Liver (tissue), 9 donors: ENCODE data around the gene BCKDK. TPM values are rescaled to one million over a fixed set of nuclear protein-coding genes. Genes with fewer than 3 reads are reported as not detected.
"Not testable (repeated sequence)": the region's sequence is repeated elsewhere in the genome, so short reads cannot be mapped to it uniquely, and the experiment has no call there.

Experiments used
- DNase-seq: peaks from one replicate; pipeline ENCODE4 v3.0.0-alpha.2; 2017; ENCODE audit warnings: low spot score
- H3K27ac ChIP-seq, 2 donors: one replicate each; pipeline ENCODE4 v1.7.0; 2013; ENCODE audit warnings: inconsistent platforms in 2 of 2, low read length in 2 of 2, control low read depth in 1 of 2, low read depth in 1 of 2, mild to moderate bottlenecking in 1 of 2
- H3K27me3 ChIP-seq, 4 donors: one replicate each; pipeline versions ENCODE4 v1.6.1 to v1.7.0; 2013; ENCODE audit warnings: low read length in 3 of 4, inconsistent platforms in 1 of 4, mild to moderate bottlenecking in 1 of 4, moderate library complexity in 1 of 4; ENCODE audit not compliant: control insufficient read depth in 4 of 4, insufficient read depth in 4 of 4
- H3K36me3 ChIP-seq, 4 donors: one replicate each; pipeline versions ENCODE4 v1.6.1 to v1.7.0; 2013; ENCODE audit warnings: low read length in 3 of 4, mild to moderate bottlenecking in 3 of 4, low read depth in 1 of 4, moderate library complexity in 1 of 4; ENCODE audit not compliant: control insufficient read depth in 4 of 4, insufficient read depth in 3 of 4
- H3K4me1 ChIP-seq, 4 donors: one replicate each; pipeline versions ENCODE4 v1.6.1 to v1.7.0; 2013; ENCODE audit warnings: low read length in 3 of 4, mild to moderate bottlenecking in 3 of 4, moderate library complexity in 1 of 4; ENCODE audit not compliant: control insufficient read depth in 4 of 4, insufficient read depth in 4 of 4
- H3K4me3 ChIP-seq, 3 donors: one replicate each; pipeline versions ENCODE4 v1.6.1 to v1.7.0; 2013; ENCODE audit warnings: low read length in 3 of 3, control low read depth in 1 of 3, low read depth in 1 of 3, mild to moderate bottlenecking in 1 of 3
- H3K9ac ChIP-seq, 2 donors: one replicate each; pipeline ENCODE4 v1.7.0; 2013; ENCODE audit warnings: low read length in 2 of 2, mild to moderate bottlenecking in 2 of 2, moderate library complexity in 2 of 2, control low read depth in 1 of 2, low read depth in 1 of 2
- H3K9me3 ChIP-seq, 4 donors: one replicate each; pipeline versions ENCODE4 v1.6.1 to v1.7.0; 2013; ENCODE audit warnings: low read length in 3 of 4; ENCODE audit not compliant: control insufficient read depth in 4 of 4
- EGR1 ChIP-seq, 2 donors: IDR thresholded peaks; 2 replicates each; pipeline ENCODE4 v1.6.1; 2016 to 2018; ENCODE audit warnings: antibody characterized with exemption in 2 of 2, low read depth in 2 of 2
- FOXA2 ChIP-seq: IDR thresholded peaks from 2 replicates; pipeline ENCODE4 v1.6.1; 2016; ENCODE audit warnings: antibody characterized with exemption
- GABPA ChIP-seq, 2 donors: IDR thresholded peaks in 1 of 2; conservative IDR thresholded peaks in 1 of 2; 2 replicates each; pipeline ENCODE4 v1.6.1; 2016; ENCODE audit warnings: antibody characterized with exemption in 2 of 2, mild to moderate bottlenecking in 1 of 2, moderate library complexity in 1 of 2
- HNF4G ChIP-seq: IDR thresholded peaks from 2 replicates; pipeline ENCODE4 v1.6.1; 2016; ENCODE audit warnings: antibody characterized with exemption
- NR2F2 ChIP-seq: IDR thresholded peaks from 2 replicates; pipeline ENCODE4 v1.6.1; 2016; ENCODE audit warnings: antibody characterized with exemption
- RAD21 ChIP-seq, 2 donors: IDR thresholded peaks; 2 replicates each; pipeline ENCODE4 v1.6.1; 2016; ENCODE audit warnings: antibody characterized with exemption in 2 of 2, mild to moderate bottlenecking in 2 of 2
- RXRA ChIP-seq, 2 donors: IDR thresholded peaks; 2 replicates each; pipeline ENCODE4 v1.6.1; 2017 to 2018; ENCODE audit warnings: antibody characterized with exemption in 2 of 2, mild to moderate bottlenecking in 1 of 2
- TAF1 ChIP-seq: conservative IDR thresholded peaks from 2 replicates; pipeline ENCODE4 v1.6.1; 2016; ENCODE audit warnings: antibody characterized with exemption, mild to moderate bottlenecking
- YY1 ChIP-seq: IDR thresholded peaks from 2 replicates; pipeline ENCODE4 v1.6.1; 2016; ENCODE audit warnings: antibody characterized with exemption, mild to moderate bottlenecking
- WGBS: extraction: QIAGEN DNeasy Blood & Tissue Kit; methylation state at CpG from one replicate; pipeline ENCODE4 v1.1.7; 2013; 5-methylcytosine and 5-hydroxymethylcytosine counted together
- polyA plus RNA-seq, 2 donors: library from polyadenylated mRNA; stranded (reverse) in 1 of 2; unstranded in 1 of 2; fragments of 200-250 nt in 1 of 2; fragments of >200 nt in 1 of 2; fragmentation: Nextera tagmentation in 1 of 2; extraction: Ambion mirVana in 1 of 2; gene quantifications; one replicate each; pipeline versions ENCODE4 v1.2.1 to v1.2.3, GENCODE V29; 2013 to 2015
- total RNA-seq, 2 donors: library from RNA; depleted of rRNA; stranded (reverse); fragments of >200 nt; gene quantifications; one replicate each; pipeline ENCODE4 v1.2.3, GENCODE V29; 2014
- TF ChIP-seq, protein P1 (sequence below): IDR thresholded peaks from 2 replicates; pipeline ENCODE4 v1.6.1; 2016; ENCODE audit warnings: antibody characterized with exemption, mild to moderate bottlenecking
- TF ChIP-seq, protein P2 (sequence below): IDR thresholded peaks from 2 replicates; pipeline ENCODE4 v1.6.1; 2016; ENCODE audit warnings: antibody characterized with exemption
- TF ChIP-seq, protein P3 (sequence below): fragments of 150-350 bp; IDR thresholded peaks from 2 replicates; pipeline ENCODE4 v1.5.1; 2017; ENCODE audit warnings: improper control_type of control experiment, low read depth, low read length; ENCODE audit not compliant: missing input control
- donor health status: healthy.
- donor health status: healthy.
- donor health status: healthy.
- donor health status: healthy.
- donor health status: healthy.

BCKDK gene
- total and polyA plus RNA-seq, 4 donors, result 10.0 to 41.6 (median 34.9) TPM

DNA sequence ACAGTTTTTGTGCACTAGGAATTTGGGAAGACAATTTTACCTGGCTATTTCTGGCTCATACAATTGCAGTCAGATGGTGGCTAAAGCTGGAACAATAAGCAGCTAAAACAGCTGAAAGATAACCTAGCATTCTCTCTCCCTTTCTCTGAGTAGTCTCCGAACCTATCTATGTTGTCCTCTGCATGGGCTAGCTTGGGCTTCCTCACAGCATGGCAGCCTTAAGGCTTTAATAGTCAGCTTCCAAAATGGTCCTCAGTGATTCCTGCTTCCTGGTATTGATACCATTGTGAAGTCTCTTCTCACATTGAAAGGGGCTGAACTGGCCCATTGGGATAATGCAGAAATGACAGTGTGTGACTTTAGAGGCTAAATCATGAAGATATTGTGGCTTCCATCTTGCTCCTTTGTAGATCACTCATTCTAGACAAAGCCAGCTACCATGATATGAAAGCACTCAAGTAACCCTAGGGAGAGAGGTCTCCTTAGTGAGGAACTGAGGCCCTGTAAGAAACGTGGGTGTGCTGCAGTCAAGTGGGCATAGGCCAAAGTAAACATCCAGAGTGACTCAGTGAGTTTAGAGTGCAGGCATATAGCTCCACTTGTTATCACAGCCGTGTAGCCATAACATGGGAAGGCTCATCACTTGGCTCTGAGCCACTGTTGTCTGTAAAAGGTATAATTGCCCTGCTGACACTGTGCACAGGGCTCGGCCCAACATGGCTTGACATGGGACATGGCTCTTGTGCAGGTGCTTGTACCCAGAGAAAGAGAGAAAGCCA, 8.1 kb upstream of the BCKDK start:
- H3K4me3 ChIP-seq, result no peak overlapping the region
- H3K9me3 ChIP-seq, result peaks cover 0 to 3% (median 0%) of the 10 kb centered on the region in 4 donors
- no peaks in the 10 kb centered on the region for H3K27me3 ChIP-seq
- no peak overlapping the region for H3K27ac ChIP-seq
- H3K4me1 ChIP-seq, result peaks cover 0 to 7% (median 3%) of the 10 kb centered on the region in 4 donors
- H3K9ac ChIP-seq, result no peak overlapping the region
- 74% methylated on average over 4 of the region's 4 CpGs for WGBS
- no peak for DNase-seq
- no peaks in the 10 kb centered on the region for H3K36me3 ChIP-seq
- TF ChIP-seq HNF4G, result no peak
- no peak for TF ChIP-seq TAF1
- TF ChIP-seq RAD21 (IDR thresholded peaks at IDR 0.05), result no peak
- no peak for TF ChIP-seq NR2F2
- no peak for TF ChIP-seq EGR1 (IDR thresholded peaks at IDR 0.05; ENCODE audit: low read depth in 2 of 2)
- no peak for TF ChIP-seq GABPA (IDR thresholded peaks at IDR 0.05 in 1 of 2, conservative IDR thresholded peaks at IDR 0.05 in 1 of 2)
- no peak for TF ChIP-seq RXRA (IDR thresholded peaks at IDR 0.05)
- TF ChIP-seq YY1, result no peak
- TF ChIP-seq, protein P1, sequence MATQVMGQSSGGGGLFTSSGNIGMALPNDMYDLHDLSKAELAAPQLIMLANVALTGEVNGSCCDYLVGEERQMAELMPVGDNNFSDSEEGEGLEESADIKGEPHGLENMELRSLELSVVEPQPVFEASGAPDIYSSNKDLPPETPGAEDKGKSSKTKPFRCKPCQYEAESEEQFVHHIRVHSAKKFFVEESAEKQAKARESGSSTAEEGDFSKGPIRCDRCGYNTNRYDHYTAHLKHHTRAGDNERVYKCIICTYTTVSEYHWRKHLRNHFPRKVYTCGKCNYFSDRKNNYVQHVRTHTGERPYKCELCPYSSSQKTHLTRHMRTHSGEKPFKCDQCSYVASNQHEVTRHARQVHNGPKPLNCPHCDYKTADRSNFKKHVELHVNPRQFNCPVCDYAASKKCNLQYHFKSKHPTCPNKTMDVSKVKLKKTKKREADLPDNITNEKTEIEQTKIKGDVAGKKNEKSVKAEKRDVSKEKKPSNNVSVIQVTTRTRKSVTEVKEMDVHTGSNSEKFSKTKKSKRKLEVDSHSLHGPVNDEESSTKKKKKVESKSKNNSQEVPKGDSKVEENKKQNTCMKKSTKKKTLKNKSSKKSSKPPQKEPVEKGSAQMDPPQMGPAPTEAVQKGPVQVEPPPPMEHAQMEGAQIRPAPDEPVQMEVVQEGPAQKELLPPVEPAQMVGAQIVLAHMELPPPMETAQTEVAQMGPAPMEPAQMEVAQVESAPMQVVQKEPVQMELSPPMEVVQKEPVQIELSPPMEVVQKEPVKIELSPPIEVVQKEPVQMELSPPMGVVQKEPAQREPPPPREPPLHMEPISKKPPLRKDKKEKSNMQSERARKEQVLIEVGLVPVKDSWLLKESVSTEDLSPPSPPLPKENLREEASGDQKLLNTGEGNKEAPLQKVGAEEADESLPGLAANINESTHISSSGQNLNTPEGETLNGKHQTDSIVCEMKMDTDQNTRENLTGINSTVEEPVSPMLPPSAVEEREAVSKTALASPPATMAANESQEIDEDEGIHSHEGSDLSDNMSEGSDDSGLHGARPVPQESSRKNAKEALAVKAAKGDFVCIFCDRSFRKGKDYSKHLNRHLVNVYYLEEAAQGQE, result no peak
- TF ChIP-seq, protein P2, sequence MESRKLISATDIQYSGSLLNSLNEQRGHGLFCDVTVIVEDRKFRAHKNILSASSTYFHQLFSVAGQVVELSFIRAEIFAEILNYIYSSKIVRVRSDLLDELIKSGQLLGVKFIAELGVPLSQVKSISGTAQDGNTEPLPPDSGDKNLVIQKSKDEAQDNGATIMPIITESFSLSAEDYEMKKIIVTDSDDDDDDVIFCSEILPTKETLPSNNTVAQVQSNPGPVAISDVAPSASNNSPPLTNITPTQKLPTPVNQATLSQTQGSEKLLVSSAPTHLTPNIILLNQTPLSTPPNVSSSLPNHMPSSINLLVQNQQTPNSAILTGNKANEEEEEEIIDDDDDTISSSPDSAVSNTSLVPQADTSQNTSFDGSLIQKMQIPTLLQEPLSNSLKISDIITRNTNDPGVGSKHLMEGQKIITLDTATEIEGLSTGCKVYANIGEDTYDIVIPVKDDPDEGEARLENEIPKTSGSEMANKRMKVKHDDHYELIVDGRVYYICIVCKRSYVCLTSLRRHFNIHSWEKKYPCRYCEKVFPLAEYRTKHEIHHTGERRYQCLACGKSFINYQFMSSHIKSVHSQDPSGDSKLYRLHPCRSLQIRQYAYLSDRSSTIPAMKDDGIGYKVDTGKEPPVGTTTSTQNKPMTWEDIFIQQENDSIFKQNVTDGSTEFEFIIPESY, result no peak
- no peak for TF ChIP-seq FOXA2
- TF ChIP-seq, protein P3, sequence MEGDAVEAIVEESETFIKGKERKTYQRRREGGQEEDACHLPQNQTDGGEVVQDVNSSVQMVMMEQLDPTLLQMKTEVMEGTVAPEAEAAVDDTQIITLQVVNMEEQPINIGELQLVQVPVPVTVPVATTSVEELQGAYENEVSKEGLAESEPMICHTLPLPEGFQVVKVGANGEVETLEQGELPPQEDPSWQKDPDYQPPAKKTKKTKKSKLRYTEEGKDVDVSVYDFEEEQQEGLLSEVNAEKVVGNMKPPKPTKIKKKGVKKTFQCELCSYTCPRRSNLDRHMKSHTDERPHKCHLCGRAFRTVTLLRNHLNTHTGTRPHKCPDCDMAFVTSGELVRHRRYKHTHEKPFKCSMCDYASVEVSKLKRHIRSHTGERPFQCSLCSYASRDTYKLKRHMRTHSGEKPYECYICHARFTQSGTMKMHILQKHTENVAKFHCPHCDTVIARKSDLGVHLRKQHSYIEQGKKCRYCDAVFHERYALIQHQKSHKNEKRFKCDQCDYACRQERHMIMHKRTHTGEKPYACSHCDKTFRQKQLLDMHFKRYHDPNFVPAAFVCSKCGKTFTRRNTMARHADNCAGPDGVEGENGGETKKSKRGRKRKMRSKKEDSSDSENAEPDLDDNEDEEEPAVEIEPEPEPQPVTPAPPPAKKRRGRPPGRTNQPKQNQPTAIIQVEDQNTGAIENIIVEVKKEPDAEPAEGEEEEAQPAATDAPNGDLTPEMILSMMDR, result no peak

DNA sequence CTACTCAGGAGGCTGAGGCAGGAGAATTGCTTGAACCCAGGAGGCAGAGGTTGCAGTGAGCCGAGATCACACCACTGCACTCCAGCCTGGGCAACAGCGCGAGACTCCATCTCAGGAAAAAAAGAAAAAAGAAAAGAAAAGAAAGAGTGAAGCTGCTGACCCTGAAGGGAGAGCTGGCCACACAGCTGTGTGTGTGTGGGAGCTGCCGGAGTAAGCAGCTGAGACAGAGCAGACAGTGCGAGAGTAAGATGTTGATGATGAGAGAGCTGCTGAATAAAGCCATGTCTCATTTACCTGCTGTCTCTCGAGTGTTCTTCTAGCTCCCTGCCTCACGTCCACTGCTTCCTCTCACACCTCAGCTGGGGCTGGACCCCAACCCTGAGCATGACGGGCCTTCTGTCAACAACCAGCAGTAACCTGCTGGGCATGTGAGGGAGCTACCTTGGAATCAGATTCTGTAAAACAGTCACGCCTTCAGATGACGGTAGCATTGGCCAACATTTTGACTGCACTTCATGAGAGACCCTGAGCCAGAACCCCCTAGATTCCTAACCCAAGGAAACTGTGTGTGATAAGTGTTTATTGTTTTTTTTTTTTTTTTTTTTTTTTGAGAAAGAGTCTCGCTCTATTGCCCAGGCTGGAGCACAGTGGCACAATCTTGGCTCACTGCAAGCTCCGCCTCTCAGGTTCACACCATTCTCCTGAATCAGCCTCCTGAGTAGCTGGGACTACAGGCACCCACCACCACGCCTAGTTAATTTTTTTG, 7.1 kb upstream of the BCKDK start:
- H3K36me3 ChIP-seq, H3K4me3 ChIP-seq, H3K4me1 ChIP-seq, H3K27me3 ChIP-seq, H3K9ac ChIP-seq, DNase-seq, H3K9me3 ChIP-seq, H3K27ac ChIP-seq: not testable (repeated sequence)
- WGBS, result 92% methylated on average over 13 of the region's 13 CpGs
